ENCODE data around the gene FAM168A.

Gene FAM168A

DNA sequence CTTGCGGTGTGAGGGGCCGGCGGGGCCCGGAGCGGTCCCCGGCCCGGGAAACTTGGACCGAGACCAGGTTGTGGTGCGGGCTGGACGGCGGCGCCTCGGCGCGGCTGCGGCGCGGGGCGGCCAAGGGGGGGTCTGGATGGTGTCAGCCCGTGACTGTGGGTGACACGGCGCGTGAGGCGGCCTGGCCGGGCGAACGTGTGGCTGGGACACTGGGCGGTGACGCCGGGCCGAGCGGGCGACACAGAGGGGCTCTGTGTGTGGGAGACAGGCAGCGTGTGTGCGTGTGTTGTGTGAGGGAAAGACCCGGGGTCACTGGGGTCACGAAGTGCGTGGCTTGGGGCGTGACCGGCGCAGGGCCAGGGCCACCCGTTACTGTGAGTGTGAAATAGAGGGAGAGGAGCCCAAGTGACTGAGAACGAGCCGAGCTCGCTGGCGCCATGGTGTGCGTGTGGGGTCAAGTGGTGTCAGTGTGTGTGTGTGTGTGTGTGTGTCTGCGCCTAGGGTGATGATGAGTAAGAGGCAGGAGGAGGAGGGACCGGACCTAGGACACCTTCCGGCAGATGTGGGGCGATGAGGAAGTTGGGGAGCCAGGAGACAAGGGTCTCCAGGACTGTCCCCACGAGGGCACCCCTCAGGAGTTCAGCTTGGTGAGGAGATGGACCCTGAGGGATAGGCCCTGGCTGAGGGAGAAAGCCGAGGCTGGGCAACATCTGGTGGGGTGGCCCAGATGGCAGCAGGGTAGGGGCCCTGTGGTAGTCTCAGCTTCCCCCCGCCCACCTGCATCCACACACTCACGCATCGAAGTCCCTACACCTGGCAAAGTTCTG lies 220.9 kb downstream of the FAM168A start:
- FAIRE-seq (no peak), DNase-seq (ENCODE audit: low spot score) (peak; percentile 71)

DNA sequence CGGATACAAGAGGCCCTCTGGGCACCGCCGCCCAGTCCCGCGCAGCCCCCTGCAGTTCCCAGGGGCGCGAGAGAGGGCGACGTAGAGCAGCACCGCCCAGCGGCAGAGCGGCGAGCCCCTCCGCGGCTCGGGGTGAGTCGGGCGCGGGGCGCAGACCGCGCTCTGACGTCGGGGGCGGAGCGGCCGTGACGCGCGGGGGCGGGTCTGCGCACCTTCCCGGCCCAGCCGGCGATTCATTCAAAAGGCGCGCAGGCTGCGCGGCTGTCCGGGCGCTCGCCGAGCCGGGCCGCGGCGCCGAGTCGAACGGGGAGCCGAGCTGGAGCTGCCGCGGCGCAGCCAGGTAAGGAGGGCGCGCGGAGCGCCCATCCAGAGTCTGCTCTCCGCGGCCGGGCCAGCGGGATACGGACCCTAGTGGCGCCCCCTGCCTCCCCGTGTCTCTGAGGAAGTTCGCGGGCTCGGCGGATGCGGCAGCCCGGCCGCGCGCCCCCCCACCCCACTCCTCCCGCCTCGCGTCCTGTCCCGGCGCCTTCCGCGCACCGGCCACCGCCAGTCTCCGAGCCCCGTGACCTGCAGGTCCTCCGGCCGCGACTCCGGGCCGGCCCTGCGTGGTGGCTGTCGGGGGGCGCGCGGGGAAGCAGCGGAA lies 221.6 kb downstream of the FAM168A start, which contains the start of gene RELT:
Gene RELT, plus strand, starts transcription at position 240 of the 643 bp plus-strand sequence. CDS start 12,738 bp downstream, outside the sequence.
- peak; percentile 73 for DNase-seq (ENCODE audit: low spot score)
- FAIRE-seq = no peak

DNA sequence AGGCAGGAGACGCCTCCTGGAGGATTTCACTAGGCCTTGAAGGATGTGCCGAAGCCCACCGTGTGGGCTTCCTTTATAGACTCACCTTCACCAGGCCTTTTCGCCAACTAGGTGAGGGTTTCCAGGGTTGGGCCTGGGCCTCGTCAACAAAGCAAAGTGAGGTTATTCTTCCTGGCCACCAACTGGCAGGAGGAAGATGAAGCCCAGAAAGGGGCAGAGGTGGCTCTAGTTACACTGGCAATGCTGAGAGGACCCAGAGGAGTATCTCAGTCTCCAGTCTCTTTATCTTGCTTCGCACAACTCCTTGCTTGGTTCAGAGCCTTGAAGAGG lies 222.1 kb downstream of the FAM168A start:
- DNase-seq (ENCODE audit: low spot score) (no peak), FAIRE-seq (no peak)

GRCh38 chr11:73374151-73374550 lies 223.8 kb downstream of the FAM168A start:
- no peak for DNase-seq (ENCODE audit: low spot score)

GRCh38 chr11:73372375-73372993 lies 225.4 kb downstream of the FAM168A start:
- DNase-seq (ENCODE audit: low spot score) (peak; percentile 10), FAIRE-seq (no peak)

More at GRCh38 chr11:73374151-73374550, 223.8 kb downstream of the FAM168A start:
- FAIRE-seq = no peak

GRCh38 chr11:73367482-73368024 lies 230.4 kb downstream of the FAM168A start:
- FAIRE-seq (no peak), DNase-seq (ENCODE audit: low spot score) (no peak)

DNA sequence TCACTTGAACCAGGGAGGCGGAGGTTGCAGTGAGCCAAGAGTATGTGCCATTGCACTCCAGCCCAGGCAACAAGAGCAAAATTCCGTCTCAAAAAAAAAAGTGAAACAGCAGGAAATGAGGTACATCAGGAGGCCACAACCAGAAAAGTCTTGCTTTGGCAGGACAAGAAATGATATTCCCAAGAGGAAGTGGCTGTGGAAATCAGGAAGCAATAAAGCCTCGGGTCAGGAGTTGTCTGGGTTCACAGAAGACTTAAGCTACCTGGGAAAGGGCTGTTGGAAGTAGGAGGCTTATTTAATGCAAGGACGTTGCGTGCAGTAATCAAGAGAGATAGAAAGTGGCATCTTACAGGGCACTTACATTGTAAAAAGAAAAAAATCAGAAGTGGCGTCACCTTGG lies 231.0 kb downstream of the FAM168A start:
- DNase-seq (ENCODE audit: low spot score) (no peak), FAIRE-seq (no peak)

GRCh38 chr11:73366265-73366610 lies 231.7 kb downstream of the FAM168A start:
- FAIRE-seq (no peak), DNase-seq (ENCODE audit: low spot score) (no peak)

- FAIRE-seq = no peak
- DNase-seq (ENCODE audit: low spot score) = no peak
These were observed 232.3 kb downstream of the FAM168A start for GRCh38 chr11:73365352-73366264.

DNA sequence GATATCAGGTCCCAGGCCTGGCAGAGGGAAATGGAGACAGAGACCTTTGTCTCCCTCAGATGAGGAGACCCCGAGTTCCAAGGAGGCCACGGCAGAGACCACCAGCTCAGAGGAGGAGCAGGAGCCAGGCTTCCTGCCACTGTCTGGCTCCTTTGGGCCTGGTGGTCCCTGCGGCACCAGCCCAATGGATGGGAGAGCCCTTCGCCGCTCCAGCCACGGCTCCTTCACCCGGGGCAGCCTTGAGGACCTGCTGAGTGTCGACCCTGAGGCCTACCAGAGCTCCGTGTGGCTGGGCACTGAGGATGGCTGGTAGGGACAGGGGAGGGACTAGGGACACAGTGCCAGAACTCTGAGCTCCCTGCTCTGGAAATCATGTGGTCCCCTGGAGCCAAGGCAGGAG lies 234.8 kb downstream of the FAM168A start:
- DNase-seq (ENCODE audit: low spot score) = no peak
- FAIRE-seq = no peak

- no peak for FAIRE-seq
- no peak for DNase-seq (ENCODE audit: low spot score)
These were observed 235.7 kb downstream of the FAM168A start for GRCh38 chr11:73361953-73362776.

- FAIRE-seq (no peak), DNase-seq (ENCODE audit: low spot score) (no peak)
These were observed 237.1 kb downstream of the FAM168A start for GRCh38 chr11:73360743-73361369.

- DNase-seq (ENCODE audit: low spot score) = no peak
- no peak for FAIRE-seq
These were observed 237.8 kb downstream of the FAM168A start for GRCh38 chr11:73359930-73360742.

DNA sequence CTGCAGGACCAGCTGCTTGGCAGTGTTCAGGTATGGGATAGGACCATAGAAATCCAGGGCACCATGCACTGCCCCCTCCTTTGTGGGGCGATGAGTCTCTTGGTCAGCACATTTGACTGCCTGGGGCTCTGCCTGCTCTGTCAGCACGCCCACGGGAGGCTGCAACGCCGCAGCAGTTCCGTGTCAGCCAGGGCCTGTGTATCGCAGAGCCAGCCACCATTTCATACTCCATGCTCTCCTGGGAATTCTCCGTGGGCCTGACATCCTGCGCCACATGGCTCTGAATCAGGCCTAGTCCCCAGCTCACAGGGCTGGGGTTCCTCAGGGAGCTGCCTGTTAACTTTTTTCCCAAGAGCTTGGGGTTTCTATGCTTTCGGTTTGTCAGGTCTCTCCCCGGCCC lies 238.6 kb downstream of the FAM168A start:
- DNase-seq (ENCODE audit: low spot score) (no peak), FAIRE-seq (no peak)

GRCh38 chr11:73358071-73358470 lies 239.8 kb downstream of the FAM168A start:
- no peak for FAIRE-seq
- DNase-seq (ENCODE audit: low spot score) = no peak

- no peak for DNase-seq (ENCODE audit: low spot score)
- no peak for FAIRE-seq
These were observed 240.7 kb downstream of the FAM168A start for GRCh38 chr11:73356979-73357860.

GRCh38 chr11:73355109-73355508 lies 242.8 kb downstream of the FAM168A start:
- DNase-seq (ENCODE audit: low spot score) (no peak), FAIRE-seq (no peak)

DNA sequence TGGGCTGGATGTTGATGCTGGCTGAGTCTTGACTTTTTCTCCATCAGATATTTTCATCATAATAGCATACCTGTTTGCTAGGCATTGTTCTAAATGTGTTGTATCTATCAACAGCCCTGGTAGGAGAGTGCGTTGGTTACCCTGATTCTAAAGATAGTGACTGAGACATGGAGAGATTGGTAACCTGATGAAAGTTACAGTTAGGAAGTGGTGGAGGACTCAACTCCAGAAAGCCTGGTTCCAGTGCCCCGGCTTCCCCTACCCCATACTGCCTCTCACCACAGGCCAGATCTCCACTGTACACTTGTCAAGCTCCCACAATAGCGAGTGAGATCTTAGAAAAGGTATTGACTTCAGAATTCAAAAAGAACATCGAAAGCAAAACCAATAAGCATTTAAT lies 244.5 kb downstream of the FAM168A start:
- no peak for DNase-seq (ENCODE audit: low spot score)
- no peak for FAIRE-seq
